SK-N-SH treated with all-trans-retinoic acid at 6 μM for 48 hours (cell line): ENCODE data around the gene CNDP1.

Experiments
- ATAC-seq: fragments of 200-7000 bp; cut with Tn5 transposase; 3 replicates; pipeline ENCODE4 v1.9.1; 2020; ENCODE audit warnings: mild to moderate bottlenecking, moderate library complexity
- ARNTL ChIP-seq: fragments of 450-650 bp; formaldehyde crosslinking; IDR thresholded peaks from 2 replicates; pipeline ENCODE4 v1.5.0; 2020; ENCODE audit warnings: low read depth, mild to moderate bottlenecking, moderate library complexity, borderline replicate concordance
- BACH2 ChIP-seq: fragments of 250-450 bp; sonication (Bioruptor Pico); IDR thresholded peaks from 2 replicates; pipeline ENCODE4 v1.9.0; 2021; ENCODE audit warnings: mild to moderate bottlenecking, borderline replicate concordance
- CREB5 ChIP-seq: fragments of 250-450 bp; sonication (Bioruptor Pico); IDR thresholded peaks from 2 replicates; pipeline ENCODE4 v1.5.1; 2020; ENCODE audit warnings: low read depth, mild to moderate bottlenecking, moderate library complexity
- CSDC2 ChIP-seq: fragments of 250-450 bp; sonication (Bioruptor Pico); IDR thresholded peaks from 2 replicates; pipeline ENCODE4 v1.5.0; 2020; ENCODE audit warnings: mild to moderate bottlenecking, moderate library complexity
- CSRNP3 ChIP-seq: fragments of 250-450 bp; sonication (Bioruptor Pico); IDR thresholded peaks from 2 replicates; pipeline ENCODE4 v1.5.1; 2021; ENCODE audit warnings: mild to moderate bottlenecking, moderate library complexity
- ESRRG ChIP-seq: fragments of 250-450 bp; sonication (Bioruptor Pico); IDR thresholded peaks from 2 replicates; pipeline ENCODE4 v1.6.1; 2021; ENCODE audit warnings: mild to moderate bottlenecking
- GLIS3 ChIP-seq: fragments of 250-450 bp; sonication (Bioruptor Pico); IDR thresholded peaks from 2 replicates; pipeline ENCODE4 v1.5.0; 2020; ENCODE audit warnings: mild to moderate bottlenecking, moderate library complexity
- OSR1 ChIP-seq: fragments of 250-450 bp; sonication (Bioruptor Pico); IDR thresholded peaks from 2 replicates; pipeline ENCODE4 v1.8.0; 2022; ENCODE audit warnings: moderate library complexity, mild to moderate bottlenecking, inconsistent platforms
- PATZ1 ChIP-seq: fragments of 250-450 bp; sonication (Bioruptor Pico); IDR thresholded peaks from 2 replicates; pipeline ENCODE4 v1.8.0; 2020; ENCODE audit warnings: mild to moderate bottlenecking, moderate library complexity, borderline replicate concordance
- PPARA ChIP-seq: fragments of 250-450 bp; sonication (Bioruptor Pico); IDR thresholded peaks from 2 replicates; pipeline ENCODE4 v1.5.0; 2020; ENCODE audit warnings: mild to moderate bottlenecking, borderline replicate concordance
- RARB ChIP-seq: fragments of 250-450 bp; sonication (Bioruptor Pico); IDR thresholded peaks from 2 replicates; pipeline ENCODE4 v1.8.0; 2021; ENCODE audit warnings: mild to moderate bottlenecking, moderate library complexity
- SNAI2 ChIP-seq: fragments of 250-450 bp; sonication (Bioruptor Pico); IDR thresholded peaks from 2 replicates; pipeline ENCODE4 v1.5.0; 2020; ENCODE audit warnings: mild to moderate bottlenecking, moderate library complexity
- TCF4 ChIP-seq: fragments of 250-450 bp; sonication (Bioruptor Pico); IDR thresholded peaks from 2 replicates; pipeline ENCODE4 v1.8.0; 2021; ENCODE audit warnings: mild to moderate bottlenecking, moderate library complexity, borderline replicate concordance
- TOX ChIP-seq: fragments of 250-450 bp; sonication (Bioruptor Pico); IDR thresholded peaks from 2 replicates; pipeline ENCODE4 v1.8.0; 2021; ENCODE audit warnings: mild to moderate bottlenecking, moderate library complexity, borderline replicate concordance
- TSHZ2 ChIP-seq: fragments of 250-450 bp; sonication (Bioruptor Pico); IDR thresholded peaks from 2 replicates; pipeline ENCODE4 v1.5.0; 2020; ENCODE audit warnings: mild to moderate bottlenecking, moderate library complexity
- ZC3H10 ChIP-seq: fragments of 250-450 bp; sonication (Bioruptor Pico); IDR thresholded peaks from 2 replicates; pipeline ENCODE4 v1.5.1; 2021; ENCODE audit warnings: mild to moderate bottlenecking, moderate library complexity
- ZFP3 ChIP-seq: fragments of 250-450 bp; sonication (Bioruptor Pico); IDR thresholded peaks from 2 replicates; pipeline ENCODE4 v1.5.0; 2020; ENCODE audit warnings: mild to moderate bottlenecking, moderate library complexity
- ZFP30 ChIP-seq: fragments of 450-650 bp; formaldehyde crosslinking; IDR thresholded peaks from 2 replicates; pipeline ENCODE4 v1.5.0; 2022; ENCODE audit warnings: mild to moderate bottlenecking, moderate library complexity
- ZNF565 ChIP-seq: fragments of 450-650 bp; formaldehyde crosslinking; conservative IDR thresholded peaks from 2 replicates; pipeline ENCODE4 v1.5.0; 2020; ENCODE audit warnings: low read depth, mild to moderate bottlenecking, moderate library complexity
- ZNF70 ChIP-seq: fragments of 450-650 bp; formaldehyde crosslinking; IDR thresholded peaks from 2 replicates; pipeline ENCODE4 v1.5.0; 2020; ENCODE audit warnings: mild to moderate bottlenecking, moderate library complexity
- ZNF8 ChIP-seq: fragments of 450-650 bp; formaldehyde crosslinking; IDR thresholded peaks from 2 replicates; pipeline ENCODE4 v1.5.0; 2020; ENCODE audit warnings: mild to moderate bottlenecking, moderate library complexity

CNDP1 gene

GRCh38 chr18:74529378-74529777 lies 4.9 kb upstream of the CNDP1 start:
- ATAC-seq: no peak
- TF ChIP-seq TSHZ2: no peak
- TF ChIP-seq ARNTL (CRISPR knock-in tag): no peak
- no peak for TF ChIP-seq PATZ1
- TF ChIP-seq CREB5 (CRISPR knock-in tag): no peak
- TF ChIP-seq TCF4 (CRISPR knock-in tag): no peak
- TF ChIP-seq OSR1 (CRISPR knock-in tag): no peak
- no peak for TF ChIP-seq ZNF70 (CRISPR knock-in tag)
- no peak for TF ChIP-seq RARB (CRISPR knock-in tag)
- no peak for TF ChIP-seq CSDC2 (CRISPR knock-in tag)
- TF ChIP-seq SNAI2 (CRISPR knock-in tag): no peak
- TF ChIP-seq CSRNP3 (CRISPR knock-in tag): no peak
- no peak for TF ChIP-seq ESRRG (CRISPR knock-in tag)
- no peak for TF ChIP-seq PPARA
- no peak for TF ChIP-seq ZFP30 (CRISPR knock-in tag)
- no peak for TF ChIP-seq TOX (CRISPR knock-in tag)
- no peak for TF ChIP-seq ZFP3 (CRISPR knock-in tag)
- no peak for TF ChIP-seq BACH2 (CRISPR knock-in tag)

GRCh38 chr18:74529811-74530583 lies 4.3 kb upstream of the CNDP1 start:
- no peak for TF ChIP-seq ZFP3 (CRISPR knock-in tag)
- TF ChIP-seq TSHZ2: no peak
- no peak for TF ChIP-seq ARNTL (CRISPR knock-in tag)
- TF ChIP-seq, all 23 proteins: peak for 0
- ATAC-seq: no peak

GRCh38 chr18:74530584-74530862 lies 3.8 kb upstream of the CNDP1 start:
- ATAC-seq: no peak
- TF ChIP-seq ZNF8 (CRISPR knock-in tag) (no peak), CSDC2 (CRISPR knock-in tag) (no peak), GLIS3 (CRISPR knock-in tag) (no peak), OSR1 (CRISPR knock-in tag) (no peak), ZFP3 (CRISPR knock-in tag) (no peak), TOX (CRISPR knock-in tag) (no peak), ZFP30 (CRISPR knock-in tag) (no peak), BACH2 (CRISPR knock-in tag) (no peak), PATZ1 (no peak), ZC3H10 (no peak), SNAI2 (CRISPR knock-in tag) (no peak), ZNF70 (CRISPR knock-in tag) (no peak), ZNF565 (CRISPR knock-in tag) (no peak), RARB (CRISPR knock-in tag) (no peak)
- TF ChIP-seq, all 23 proteins: peak for 0
